Stimulated activated CD4-positive, alpha-beta T cell treated with anti-CD3 and anti-CD28 coated beads, TNF-alpha, amount 100 ng/mL, for 48 hours (primary cell): Measurements from ENCODE around the gene ACVR1.
"Not testable (repeated sequence)": the region's sequence is repeated elsewhere in the genome, so short reads cannot be mapped to it uniquely, and the experiment has no call there.

ENCODE experiments used
- DNase-seq, 3 donors: peaks; one replicate each; pipeline ENCODE4 v3.0.0-alpha.2; 2020; ENCODE audit warnings: low read depth in 3 of 3

ACVR1 gene

GRCh38 chr2:157830696-157831570 lies 45.2 kb downstream of the ACVR1 start:
- DNase-seq = no peak

- no peak for DNase-seq
Observed at GRCh38 chr2:157830266-157830665, 45.9 kb downstream of the ACVR1 start.

GRCh38 chr2:157827377-157827776 lies 48.8 kb downstream of the ACVR1 start:
- DNase-seq = no peak

GRCh38 chr2:157826644-157827043 lies 49.5 kb downstream of the ACVR1 start:
- not testable (repeated sequence) for DNase-seq

- DNase-seq = no peak
Observed at GRCh38 chr2:157825885-157826284, 50.2 kb downstream of the ACVR1 start.

GRCh38 chr2:157822993-157823392 lies 53.1 kb downstream of the ACVR1 start:
- no peak for DNase-seq

- no peak for DNase-seq
Observed at GRCh38 chr2:157822533-157822932, 53.6 kb downstream of the ACVR1 start.

GRCh38 chr2:157821519-157822131 lies 54.5 kb downstream of the ACVR1 start:
- no peak for DNase-seq

GRCh38 chr2:157820193-157820592 lies 55.9 kb downstream of the ACVR1 start:
- no peak for DNase-seq

GRCh38 chr2:157819761-157820160 lies 56.4 kb downstream of the ACVR1 start:
- DNase-seq = no peak

GRCh38 chr2:157818227-157818626 lies 57.9 kb downstream of the ACVR1 start:
- DNase-seq = no peak

- no peak for DNase-seq
Observed at GRCh38 chr2:157815421-157815820, 60.7 kb downstream of the ACVR1 start.

GRCh38 chr2:157813467-157813866 lies 62.7 kb downstream of the ACVR1 start:
- no peak for DNase-seq

- DNase-seq = no peak
Observed at GRCh38 chr2:157810037-157810436, 66.1 kb downstream of the ACVR1 start.

GRCh38 chr2:157809212-157809611 lies 66.9 kb downstream of the ACVR1 start:
- DNase-seq = no peak

GRCh38 chr2:157808421-157808820 lies 67.7 kb downstream of the ACVR1 start:
- DNase-seq = no peak

GRCh38 chr2:157806426-157807077 lies 69.6 kb downstream of the ACVR1 start:
- DNase-seq = no peak

GRCh38 chr2:157805519-157805918 lies 70.6 kb downstream of the ACVR1 start:
- no peak for DNase-seq

GRCh38 chr2:157804355-157804754 lies 71.8 kb downstream of the ACVR1 start:
- DNase-seq = no peak

GRCh38 chr2:157803952-157804351 lies 72.2 kb downstream of the ACVR1 start:
- no peak for DNase-seq

GRCh38 chr2:157803476-157803875 lies 72.7 kb downstream of the ACVR1 start:
- DNase-seq = no peak

GRCh38 chr2:157800838-157801495 lies 75.2 kb downstream of the ACVR1 start:
- DNase-seq = no peak
